Activated gamma-delta T cell treated with anti-CD3 and anti-CD28 coated beads, Interleukin-2, amount 50 U/mL, for 16 hours (primary cell): ENCODE results near the gene SEPHS1.
A peak's percentile ranks its signal among the peaks of the same experiment; 100 is the strongest.
"Not testable (repeated sequence)": the region's sequence is repeated elsewhere in the genome, so short reads cannot be mapped to it uniquely, and the experiment has no call there.

Experiments
- DNase-seq: peaks from one replicate; pipeline ENCODE4 v3.0.0-alpha.2; 2020; ENCODE audit warnings: low read depth

The SEPHS1 gene

DNA sequence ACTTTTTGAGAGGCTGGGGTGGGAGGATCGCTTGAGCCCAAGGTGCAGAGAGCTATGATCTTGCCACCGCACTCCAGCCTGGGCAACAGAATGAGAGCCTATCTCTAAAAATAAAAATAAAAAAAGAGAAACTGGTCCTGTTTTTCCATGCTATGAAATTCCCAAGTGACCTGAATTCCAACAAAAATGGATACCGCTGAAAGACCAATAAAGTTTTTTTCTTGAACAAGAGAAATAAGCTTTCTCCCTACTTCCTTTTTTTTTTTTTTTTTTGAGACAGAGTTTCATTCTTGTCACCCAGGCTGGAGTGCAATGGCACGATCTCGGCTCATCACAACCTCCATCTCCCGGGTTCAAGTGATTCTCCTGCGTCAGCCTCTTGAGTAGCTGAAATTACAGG, 12.5 kb upstream of the SEPHS1 start:
- DNase-seq = no peak

GRCh38 chr10:13356392-13356791, 8.3 kb upstream of the SEPHS1 start:
- DNase-seq = no peak

DNA sequence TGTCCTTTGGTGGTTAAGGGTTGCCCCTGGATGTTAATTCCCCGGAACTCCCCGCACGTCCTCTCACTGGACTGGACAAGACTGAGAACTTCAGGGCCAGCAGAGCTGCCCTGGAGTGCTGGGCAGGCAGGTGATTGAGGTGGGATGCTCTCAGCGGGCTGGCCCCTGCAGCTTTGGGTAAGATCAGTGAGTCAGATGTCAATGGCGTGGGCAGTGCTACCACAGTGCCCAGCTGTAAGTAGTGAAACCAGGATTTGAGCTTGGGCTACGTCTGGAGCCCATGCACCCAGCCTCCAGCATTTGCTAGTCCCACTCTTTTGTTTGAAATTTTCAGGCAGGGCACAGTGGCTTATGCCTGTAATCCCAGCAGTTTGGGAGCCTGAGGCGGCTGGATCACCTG, 6.7 kb upstream of the SEPHS1 start:
- no peak for DNase-seq

- DNase-seq = no peak
Measured at GRCh38 chr10:13352519-13352918, 4.4 kb upstream of the SEPHS1 start.

GRCh38 chr10:13351340-13351915, 3.3 kb upstream of the SEPHS1 start:
- DNase-seq = no peak

- no peak for DNase-seq
Measured at GRCh38 chr10:13349463-13350274, 1.6 kb upstream of the SEPHS1 start.

GRCh38 chr10:13347500-13348156, 465 bp downstream of the SEPHS1 start:
- DNase-seq = peak; percentile 62

DNA sequence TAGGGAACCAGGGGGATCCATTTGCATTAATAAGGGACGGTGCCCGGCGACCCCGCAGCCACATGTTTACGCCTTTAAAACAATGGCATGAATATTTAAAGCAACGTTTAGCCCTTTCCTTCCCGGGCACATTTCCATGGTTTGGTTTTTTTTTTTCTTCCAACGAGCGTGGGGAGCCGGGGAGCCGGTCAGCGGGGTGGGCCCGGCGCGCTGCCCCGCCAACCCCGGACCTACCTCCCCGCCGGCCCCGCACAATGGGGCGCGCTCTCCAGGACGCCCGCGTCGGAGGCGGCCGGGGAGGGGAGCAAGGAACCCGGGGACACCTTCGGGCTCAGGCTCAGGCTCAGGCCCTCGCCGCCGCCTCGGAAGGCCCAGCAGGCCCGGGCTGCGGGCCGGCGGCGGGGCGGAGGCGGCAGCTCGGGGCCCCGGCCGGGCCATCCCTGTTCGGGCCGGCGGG, 1.0 kb downstream of the SEPHS1 start:
- no peak for DNase-seq

GRCh38 chr10:13346283-13347042, 1.6 kb downstream of the SEPHS1 start:
- DNase-seq = no peak

- peak; percentile 25 for DNase-seq
Measured at GRCh38 chr10:13340626-13341376, 7.3 kb downstream of the SEPHS1 start.

DNA sequence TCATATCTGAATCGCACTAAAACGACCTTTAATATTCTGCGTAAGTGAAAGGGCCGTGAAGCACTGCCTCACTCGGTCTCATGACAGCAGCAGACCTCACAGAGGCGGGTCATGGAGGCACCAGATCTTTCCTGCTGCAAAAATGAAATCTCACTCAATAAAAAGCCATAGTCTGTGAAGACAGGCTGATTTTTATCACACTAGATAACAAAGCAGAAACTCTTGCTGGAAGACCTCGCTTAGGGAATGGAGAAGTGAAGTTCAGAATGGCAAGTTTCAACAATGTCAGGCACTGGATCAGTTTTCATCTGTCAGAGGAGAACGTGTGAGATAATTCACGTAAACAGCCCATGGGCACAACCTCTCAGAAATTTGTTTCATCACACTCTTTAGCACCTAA, 8.0 kb downstream of the SEPHS1 start:
- no peak for DNase-seq

GRCh38 chr10:13338390-13339110, 9.5 kb downstream of the SEPHS1 start:
- DNase-seq = no peak

GRCh38 chr10:13337827-13338196, 10.3 kb downstream of the SEPHS1 start:
- DNase-seq = no peak

GRCh38 chr10:13337128-13337826, 10.8 kb downstream of the SEPHS1 start:
- DNase-seq = no peak

- DNase-seq = no peak
Measured at GRCh38 chr10:13335881-13336280, 12.2 kb downstream of the SEPHS1 start.

DNA sequence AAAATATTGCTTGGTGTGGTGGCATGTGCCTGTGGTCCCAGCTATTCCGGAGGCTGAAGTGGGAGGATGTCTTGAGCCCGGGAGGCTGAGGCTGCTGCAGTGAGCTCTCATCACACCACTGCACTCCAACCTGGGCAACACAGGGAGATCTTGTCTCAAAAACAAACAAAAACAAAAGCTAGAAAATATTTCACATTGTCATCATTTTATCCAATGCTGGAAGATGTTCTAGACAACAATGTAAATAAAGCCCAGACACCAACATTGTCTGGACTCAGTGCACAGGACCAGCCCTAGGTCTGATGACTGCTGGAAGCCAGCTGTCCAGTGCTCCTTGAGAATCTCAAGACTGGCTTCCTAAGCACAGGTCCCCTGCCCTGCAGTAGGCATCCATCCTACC, 13.5 kb downstream of the SEPHS1 start:
- DNase-seq = no peak

- DNase-seq = no peak
Measured at GRCh38 chr10:13331646-13332045, 16.4 kb downstream of the SEPHS1 start.

DNA sequence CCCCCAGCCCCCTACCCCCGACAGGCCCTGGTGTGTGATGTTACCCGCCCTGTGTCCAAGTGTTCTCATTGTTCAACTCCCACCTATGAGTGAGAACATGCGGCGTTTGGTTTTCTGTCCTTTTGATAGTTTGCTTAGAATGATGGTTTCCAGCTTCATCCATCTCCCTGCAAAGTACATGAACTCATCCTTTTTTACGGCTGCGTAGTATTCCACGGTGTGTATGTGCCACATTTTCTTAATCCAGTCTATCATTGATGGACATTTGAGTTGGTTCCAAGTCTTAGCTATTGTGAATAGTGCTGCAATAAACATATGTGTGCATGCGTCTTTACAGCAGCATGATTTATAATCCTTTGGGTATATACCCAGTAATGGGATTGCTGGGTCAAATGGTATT, 17.1 kb downstream of the SEPHS1 start:
- DNase-seq = not testable (repeated sequence)

GRCh38 chr10:13329565-13329964, 18.5 kb downstream of the SEPHS1 start:
- DNase-seq = no peak

GRCh38 chr10:13328613-13329012, 19.5 kb downstream of the SEPHS1 start:
- DNase-seq = no peak
